Sigmoid colon (tissue), 4 donors: ENCODE data around the gene RELN.

Source experiments
- POLR2A ChIP-seq, 2 donors: fragments of 450-650 bp; IDR thresholded peaks; one replicate each; pipeline ENCODE4 v1.6.1; 2016; ENCODE audit warnings: antibody characterized with exemption in 2 of 2, mild to moderate bottlenecking in 2 of 2, moderate library complexity in 2 of 2
- POLR2AphosphoS5 ChIP-seq, 4 donors: sonication (generic); formaldehyde crosslinking; IDR thresholded peaks; one replicate each; pipeline ENCODE4 v1.6.1; 2017; ENCODE audit warnings: antibody characterized with exemption in 4 of 4
- TF ChIP-seq, protein P1 (sequence below), 4 experiments: fragments of 450-650 bp in 3 of 4; fragments of 200-600 bp in 1 of 4; IDR thresholded peaks; one replicate each; pipeline ENCODE4 v1.5.1; 2016 to 2019; ENCODE audit warnings: antibody characterized with exemption in 4 of 4, mild to moderate bottlenecking in 3 of 4, moderate library complexity in 2 of 4

DNA sequence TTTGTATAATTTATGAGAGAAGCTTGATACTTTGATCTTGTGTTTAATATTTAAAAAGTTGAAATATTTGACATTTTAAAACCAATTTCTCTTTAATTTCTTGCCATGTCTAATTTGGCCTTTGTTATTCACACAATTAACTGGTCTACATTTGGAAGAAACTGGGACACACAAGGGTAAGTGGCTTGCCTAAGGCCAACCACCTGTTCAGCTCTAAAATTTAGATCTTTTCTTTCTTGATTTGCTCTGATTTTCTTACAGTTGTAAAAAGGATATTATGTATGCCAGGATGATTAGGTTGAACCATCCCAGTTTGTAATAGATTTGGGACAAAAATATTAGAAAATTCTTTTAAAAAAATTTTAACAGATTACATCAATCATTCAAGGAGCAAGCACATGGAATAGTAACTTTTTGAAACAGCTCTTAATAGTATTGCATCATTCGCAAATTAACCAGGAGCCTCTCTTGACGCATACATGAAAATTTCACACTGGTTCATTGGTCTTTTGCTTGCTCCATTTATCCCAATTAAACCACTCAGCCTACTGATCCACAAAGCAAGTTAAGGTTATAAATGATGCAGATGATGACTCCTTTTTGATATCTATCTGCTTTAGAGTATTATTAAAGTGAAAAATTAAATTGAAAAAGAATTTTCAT, 321.0 kb downstream of the RELN start:
- no peak for TF ChIP-seq POLR2A (IDR thresholded peaks at IDR 0.05)
- TF ChIP-seq, protein P1, sequence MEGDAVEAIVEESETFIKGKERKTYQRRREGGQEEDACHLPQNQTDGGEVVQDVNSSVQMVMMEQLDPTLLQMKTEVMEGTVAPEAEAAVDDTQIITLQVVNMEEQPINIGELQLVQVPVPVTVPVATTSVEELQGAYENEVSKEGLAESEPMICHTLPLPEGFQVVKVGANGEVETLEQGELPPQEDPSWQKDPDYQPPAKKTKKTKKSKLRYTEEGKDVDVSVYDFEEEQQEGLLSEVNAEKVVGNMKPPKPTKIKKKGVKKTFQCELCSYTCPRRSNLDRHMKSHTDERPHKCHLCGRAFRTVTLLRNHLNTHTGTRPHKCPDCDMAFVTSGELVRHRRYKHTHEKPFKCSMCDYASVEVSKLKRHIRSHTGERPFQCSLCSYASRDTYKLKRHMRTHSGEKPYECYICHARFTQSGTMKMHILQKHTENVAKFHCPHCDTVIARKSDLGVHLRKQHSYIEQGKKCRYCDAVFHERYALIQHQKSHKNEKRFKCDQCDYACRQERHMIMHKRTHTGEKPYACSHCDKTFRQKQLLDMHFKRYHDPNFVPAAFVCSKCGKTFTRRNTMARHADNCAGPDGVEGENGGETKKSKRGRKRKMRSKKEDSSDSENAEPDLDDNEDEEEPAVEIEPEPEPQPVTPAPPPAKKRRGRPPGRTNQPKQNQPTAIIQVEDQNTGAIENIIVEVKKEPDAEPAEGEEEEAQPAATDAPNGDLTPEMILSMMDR (IDR thresholded peaks at IDR 0.05), result no peak
- no peak for TF ChIP-seq POLR2AphosphoS5 (IDR thresholded peaks at IDR 0.05)
